Panc1 (cell line): Measurements from ENCODE around the gene SLC45A1. TPM values are rescaled to one million over a fixed set of nuclear protein-coding genes. Genes with fewer than 3 reads are reported as not detected.

Experiments used
- ATAC-seq: fragments of 200-7000 bp; cut with Tn5 transposase; 2 replicates; pipeline ENCODE4 v1.9.1; 2020; ENCODE audit warnings: mild to moderate bottlenecking, moderate library complexity
- BruUV-seq: library from RNA; stranded (reverse); fragments of 400-500 nt; replicated peaks from 2 replicates; lab custom pipeline; 2021; lab: Mats Ljungman, UMichigan
- CTCF ChIA-PET: fragments of 300-600 bp; sonication (Branson Sonifier 250); formaldehyde crosslinking; loops from one replicate; lab custom pipeline; 2022; ENCODE audit warnings: antibody characterized with exemption; lab: Charles Lee
- POLR2A ChIA-PET: fragments of 300-600 bp; sonication (Branson Sonifier 250); formaldehyde crosslinking; loops from one replicate; lab custom pipeline; 2022; ENCODE audit warnings: antibody characterized with exemption; lab: Charles Lee
- DNase-seq: peaks from one replicate; pipeline ENCODE4 v3.0.0-alpha.2; 2010; ENCODE audit warnings: low read depth, low spot score
- H3K27ac ChIP-seq: 2 replicates; pipeline ENCODE4 v1.5.1; 2011; ENCODE audit warnings: mild to moderate bottlenecking, low read length, inconsistent platforms
- H3K27me3 ChIP-seq: fragments of 200-500 bp; sonication (Bioruptor generic); 2 replicates; pipeline ENCODE4 v1.6.0; 2014; ENCODE audit warnings: low read length, inconsistent platforms; ENCODE audit not compliant: control insufficient read depth, insufficient read depth
- H3K36me3 ChIP-seq: fragments of 200-500 bp; sonication (Bioruptor generic); 2 replicates; pipeline ENCODE4 v1.5.1; 2014; ENCODE audit warnings: inconsistent platforms, mild to moderate bottlenecking, low read length, moderate library complexity; ENCODE audit not compliant: control insufficient read depth, insufficient read depth
- H3K4me1 ChIP-seq: 2 replicates; pipeline ENCODE4 v1.5.1; 2011; ENCODE audit warnings: inconsistent platforms, mild to moderate bottlenecking, low read length, moderate library complexity; ENCODE audit not compliant: control insufficient read depth, insufficient read depth
- H3K4me3 ChIP-seq, 2 experiments: 2 replicates each; pipeline ENCODE4 v1.5.1; 2011 to 2012; ENCODE audit warnings: low read depth in 2 of 2, low read length in 2 of 2, mild to moderate bottlenecking in 2 of 2, inconsistent platforms in 1 of 2, moderate library complexity in 1 of 2
- H3K9me3 ChIP-seq: fragments of 200-500 bp; sonication (Bioruptor generic); 2 replicates; pipeline ENCODE4 v1.5.1; 2014; ENCODE audit warnings: low read depth, mild to moderate bottlenecking, inconsistent platforms, low read length, moderate library complexity; ENCODE audit not compliant: control insufficient read depth, insufficient read depth
- POLR2AphosphoS5 ChIP-seq: IDR thresholded peaks from 2 replicates; pipeline ENCODE4 v1.6.1; 2012; ENCODE audit warnings: mild to moderate bottlenecking, low read depth, low read length, moderate library complexity
- SIN3A ChIP-seq: IDR thresholded peaks from 2 replicates; pipeline ENCODE4 v1.6.1; 2012; ENCODE audit warnings: low read depth, mild to moderate bottlenecking, low read length, moderate library complexity, borderline replicate concordance; ENCODE audit not compliant: insufficient read depth
- TCF7L2 ChIP-seq: IDR thresholded peaks from 2 replicates; pipeline ENCODE4 v1.6.1; 2011; ENCODE audit warnings: mild to moderate bottlenecking, low read depth, low read length, inconsistent platforms
- in situ Hi-C: cut with HindIII; loops from 2 replicates; pipeline ENCODE4 v1.10.0; 2016; ENCODE audit warnings: low sequenced_read_pairs, low pct_unique_long_range_greater_than_20kb
- intact Hi-C: fragments of 100-400 bp; cut with micrococcal nuclease; formaldehyde crosslinking; loops from one replicate; pipeline ENCODE4 v1.10.0; 2022; ENCODE audit not compliant: unreplicated experiment
- total RNA-seq: library from RNA; stranded (reverse); gene quantifications from one replicate; pipeline ENCODE4 v1.2.1, GENCODE V29; 2021; ENCODE audit not compliant: unreplicated experiment
- TF ChIP-seq, protein P1 (sequence below): fragments of 450-650 bp; IDR thresholded peaks from 2 replicates; pipeline ENCODE4 v1.5.1; 2017; ENCODE audit warnings: mild to moderate bottlenecking
- TF ChIP-seq, protein P2 (sequence below), 2 experiments: IDR thresholded peaks; 2 replicates each; pipeline ENCODE4 v1.6.1; 2011 to 2012; ENCODE audit warnings: low read depth in 2 of 2, control low read depth in 1 of 2, low read length in 1 of 2, mild to moderate bottlenecking in 1 of 2, moderate library complexity in 1 of 2; ENCODE audit not compliant: insufficient read depth in 1 of 2

Gene SLC45A1
- total RNA-seq, 1 experiment from 2014 or later = 11.3 TPM

DNA sequence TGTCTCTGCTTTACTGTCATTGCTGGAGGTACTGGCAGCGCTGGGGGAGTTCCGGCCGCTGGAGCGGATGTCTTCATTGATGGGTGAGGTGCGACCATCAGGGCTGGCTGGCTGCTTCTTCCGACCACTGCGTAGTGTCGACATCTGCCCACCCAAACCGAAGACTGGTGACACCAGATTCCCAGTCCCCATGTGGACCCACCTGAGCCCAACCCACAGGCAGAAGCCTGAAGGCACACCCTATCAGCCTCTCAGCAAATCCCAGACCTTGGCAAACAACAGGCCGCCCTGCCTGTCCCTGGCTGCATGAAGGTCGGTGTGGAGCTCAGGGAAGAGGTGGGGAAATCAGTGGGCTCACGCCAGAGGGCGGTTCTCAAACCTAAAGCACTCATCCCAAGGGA, 44.8 kb downstream of the SLC45A1 start:
- Histone ChIP-seq H3K36me3 (peaks cover 31% of the 10 kb centered on the region), H3K4me3 (no peak overlapping the region), H3K9me3 (no peaks in the 10 kb centered on the region), H3K27me3 (no peaks in the 10 kb centered on the region), H3K27ac (no peak overlapping the region), H3K4me1 (peaks cover 12% of the 10 kb centered on the region)
- TF ChIP-seq TCF7L2 (no peak), POLR2AphosphoS5 (no peak), SIN3A (no peak)
- TF ChIP-seq, protein P1, sequence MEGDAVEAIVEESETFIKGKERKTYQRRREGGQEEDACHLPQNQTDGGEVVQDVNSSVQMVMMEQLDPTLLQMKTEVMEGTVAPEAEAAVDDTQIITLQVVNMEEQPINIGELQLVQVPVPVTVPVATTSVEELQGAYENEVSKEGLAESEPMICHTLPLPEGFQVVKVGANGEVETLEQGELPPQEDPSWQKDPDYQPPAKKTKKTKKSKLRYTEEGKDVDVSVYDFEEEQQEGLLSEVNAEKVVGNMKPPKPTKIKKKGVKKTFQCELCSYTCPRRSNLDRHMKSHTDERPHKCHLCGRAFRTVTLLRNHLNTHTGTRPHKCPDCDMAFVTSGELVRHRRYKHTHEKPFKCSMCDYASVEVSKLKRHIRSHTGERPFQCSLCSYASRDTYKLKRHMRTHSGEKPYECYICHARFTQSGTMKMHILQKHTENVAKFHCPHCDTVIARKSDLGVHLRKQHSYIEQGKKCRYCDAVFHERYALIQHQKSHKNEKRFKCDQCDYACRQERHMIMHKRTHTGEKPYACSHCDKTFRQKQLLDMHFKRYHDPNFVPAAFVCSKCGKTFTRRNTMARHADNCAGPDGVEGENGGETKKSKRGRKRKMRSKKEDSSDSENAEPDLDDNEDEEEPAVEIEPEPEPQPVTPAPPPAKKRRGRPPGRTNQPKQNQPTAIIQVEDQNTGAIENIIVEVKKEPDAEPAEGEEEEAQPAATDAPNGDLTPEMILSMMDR = no peak
- TF ChIP-seq, protein P2, sequence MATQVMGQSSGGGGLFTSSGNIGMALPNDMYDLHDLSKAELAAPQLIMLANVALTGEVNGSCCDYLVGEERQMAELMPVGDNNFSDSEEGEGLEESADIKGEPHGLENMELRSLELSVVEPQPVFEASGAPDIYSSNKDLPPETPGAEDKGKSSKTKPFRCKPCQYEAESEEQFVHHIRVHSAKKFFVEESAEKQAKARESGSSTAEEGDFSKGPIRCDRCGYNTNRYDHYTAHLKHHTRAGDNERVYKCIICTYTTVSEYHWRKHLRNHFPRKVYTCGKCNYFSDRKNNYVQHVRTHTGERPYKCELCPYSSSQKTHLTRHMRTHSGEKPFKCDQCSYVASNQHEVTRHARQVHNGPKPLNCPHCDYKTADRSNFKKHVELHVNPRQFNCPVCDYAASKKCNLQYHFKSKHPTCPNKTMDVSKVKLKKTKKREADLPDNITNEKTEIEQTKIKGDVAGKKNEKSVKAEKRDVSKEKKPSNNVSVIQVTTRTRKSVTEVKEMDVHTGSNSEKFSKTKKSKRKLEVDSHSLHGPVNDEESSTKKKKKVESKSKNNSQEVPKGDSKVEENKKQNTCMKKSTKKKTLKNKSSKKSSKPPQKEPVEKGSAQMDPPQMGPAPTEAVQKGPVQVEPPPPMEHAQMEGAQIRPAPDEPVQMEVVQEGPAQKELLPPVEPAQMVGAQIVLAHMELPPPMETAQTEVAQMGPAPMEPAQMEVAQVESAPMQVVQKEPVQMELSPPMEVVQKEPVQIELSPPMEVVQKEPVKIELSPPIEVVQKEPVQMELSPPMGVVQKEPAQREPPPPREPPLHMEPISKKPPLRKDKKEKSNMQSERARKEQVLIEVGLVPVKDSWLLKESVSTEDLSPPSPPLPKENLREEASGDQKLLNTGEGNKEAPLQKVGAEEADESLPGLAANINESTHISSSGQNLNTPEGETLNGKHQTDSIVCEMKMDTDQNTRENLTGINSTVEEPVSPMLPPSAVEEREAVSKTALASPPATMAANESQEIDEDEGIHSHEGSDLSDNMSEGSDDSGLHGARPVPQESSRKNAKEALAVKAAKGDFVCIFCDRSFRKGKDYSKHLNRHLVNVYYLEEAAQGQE (IDR thresholded peaks at IDR 0.05; ENCODE audit: insufficient read depth in 1 of 2, low read depth in 2 of 2, low read length in 1 of 2) = no peak
- BruUV-seq = no TSS peak
- ATAC-seq (no peak), DNase-seq (no peak)
- intact Hi-C loops = no loop called here
- in situ Hi-C loops = no loop called here
- CTCF ChIA-PET = interaction anchor here (0.7 kb wide), 1 partner anchor 368 kb away, joined by 3 read pairs; no protein-coding TSS in a partner anchor
- POLR2A ChIA-PET = no interaction called here

DNA sequence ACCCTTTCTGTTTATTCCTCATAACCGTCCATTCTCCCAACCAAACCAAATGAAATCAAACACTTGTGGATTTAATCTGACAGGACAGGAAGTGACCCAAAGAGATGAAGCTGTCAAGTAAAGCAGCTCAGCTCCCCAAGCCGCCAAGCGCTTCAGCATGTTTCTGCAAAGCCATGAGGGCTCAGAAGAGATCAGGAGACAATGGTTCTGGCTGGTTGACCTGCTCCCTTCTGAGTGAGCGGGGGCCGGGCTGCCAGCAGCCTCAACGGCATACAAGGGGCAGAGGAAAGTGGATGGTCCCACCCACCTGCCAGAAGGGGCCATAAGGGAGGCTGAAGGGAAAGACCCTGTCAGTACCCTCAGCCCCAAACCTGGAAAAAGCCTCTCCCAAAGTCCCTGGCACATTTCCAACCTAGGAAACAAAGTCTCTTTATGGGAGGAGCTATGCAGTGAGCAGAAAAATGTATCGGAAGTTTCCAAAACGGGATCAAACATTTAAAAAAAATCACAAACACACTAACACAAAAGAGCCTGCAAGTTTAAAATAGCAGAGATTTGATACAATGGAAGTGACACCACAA, 45.4 kb downstream of the SLC45A1 start:
- in situ Hi-C loops (no loop called here), intact Hi-C loops (no loop called here)
- DNase-seq (no peak), ATAC-seq (no peak)
- BruUV-seq = no TSS peak
- TF ChIP-seq SIN3A (no peak), TCF7L2 (no peak), POLR2AphosphoS5 (no peak)
- TF ChIP-seq, protein P1 = no peak
- TF ChIP-seq, protein P2 (IDR thresholded peaks at IDR 0.05; ENCODE audit: insufficient read depth in 1 of 2, low read depth in 2 of 2, low read length in 1 of 2) = no peak
- H3K4me1 ChIP-seq = peaks cover 14% of the 10 kb centered on the region
- H3K27me3 ChIP-seq = no peaks in the 10 kb centered on the region
- no peak overlapping the region for H3K4me3 ChIP-seq
- no peak overlapping the region for H3K27ac ChIP-seq
- POLR2A ChIA-PET = interaction anchor here (0.5 kb wide), 1 partner anchor 47 kb away, joined by 7 read pairs; no protein-coding TSS in a partner anchor
- no peaks in the 10 kb centered on the region for H3K9me3 ChIP-seq
- CTCF ChIA-PET = no interaction called here
- H3K36me3 ChIP-seq = peaks cover 29% of the 10 kb centered on the region
